ENCODE data around the gene USP13. TPM values are rescaled to one million over a fixed set of nuclear protein-coding genes. Genes with fewer than 3 reads are reported as not detected.

USP13 gene
- total and polyA plus RNA-seq, 12 donors: 13.7 to 181 (median 142) TPM

DNA sequence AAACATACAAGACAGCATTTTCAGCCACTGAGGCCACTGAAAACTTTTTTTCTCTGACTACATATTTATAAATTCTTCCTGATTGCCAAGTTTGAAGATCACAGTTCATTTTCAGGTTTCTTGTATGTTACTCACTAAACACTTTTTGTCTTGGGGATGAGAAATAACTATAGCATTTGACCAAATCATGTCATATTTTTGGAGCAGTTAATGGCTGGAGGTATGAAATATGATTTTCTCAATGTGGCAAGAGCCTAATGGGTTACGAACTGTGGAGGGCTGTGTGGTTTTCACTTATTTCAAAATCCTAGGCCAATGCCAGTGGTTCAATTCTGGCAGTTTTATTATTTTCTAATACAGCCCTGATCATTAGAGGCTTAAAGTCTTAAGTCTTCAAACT, 64.4 kb downstream of the USP13 start:
- no peak for ATAC-seq
- H3K27ac ChIP-seq: peak overlapping the region in 6 of 10 donors; percentile 1 to 89 (median 34)

GRCh38 chr3:179719048-179719734, 66.4 kb downstream of the USP13 start:
- peaks cover 0 to 16% (median 2%) of the 10 kb centered on the region in 9 donors for H3K4me1 ChIP-seq
- DNase-seq (no peak), ATAC-seq (no peak)
- 92 to 93% methylated on average over 10 of the region's 10 CpGs for WGBS, 2 donors
- H3K36me3 ChIP-seq: peaks cover 0 to 36% (median 4%) of the 10 kb centered on the region in 9 donors
- H3K27me3 ChIP-seq: no peaks in the 10 kb centered on the region
- TF ChIP-seq, protein P1, sequence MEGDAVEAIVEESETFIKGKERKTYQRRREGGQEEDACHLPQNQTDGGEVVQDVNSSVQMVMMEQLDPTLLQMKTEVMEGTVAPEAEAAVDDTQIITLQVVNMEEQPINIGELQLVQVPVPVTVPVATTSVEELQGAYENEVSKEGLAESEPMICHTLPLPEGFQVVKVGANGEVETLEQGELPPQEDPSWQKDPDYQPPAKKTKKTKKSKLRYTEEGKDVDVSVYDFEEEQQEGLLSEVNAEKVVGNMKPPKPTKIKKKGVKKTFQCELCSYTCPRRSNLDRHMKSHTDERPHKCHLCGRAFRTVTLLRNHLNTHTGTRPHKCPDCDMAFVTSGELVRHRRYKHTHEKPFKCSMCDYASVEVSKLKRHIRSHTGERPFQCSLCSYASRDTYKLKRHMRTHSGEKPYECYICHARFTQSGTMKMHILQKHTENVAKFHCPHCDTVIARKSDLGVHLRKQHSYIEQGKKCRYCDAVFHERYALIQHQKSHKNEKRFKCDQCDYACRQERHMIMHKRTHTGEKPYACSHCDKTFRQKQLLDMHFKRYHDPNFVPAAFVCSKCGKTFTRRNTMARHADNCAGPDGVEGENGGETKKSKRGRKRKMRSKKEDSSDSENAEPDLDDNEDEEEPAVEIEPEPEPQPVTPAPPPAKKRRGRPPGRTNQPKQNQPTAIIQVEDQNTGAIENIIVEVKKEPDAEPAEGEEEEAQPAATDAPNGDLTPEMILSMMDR (IDR thresholded peaks at IDR 0.05): no peak
- intact Hi-C loops (cut with DNase I): loop anchor here in 1 of 10 donors (10.0 kb wide), 1 partner anchor 64 kb away; the partner anchor contains the start of gene USP13
- H3K9me3 ChIP-seq: no peaks in the 10 kb centered on the region
- no peak overlapping the region for H3K4me3 ChIP-seq
- no peak overlapping the region for H3K27ac ChIP-seq

More for the DNA sequence above, 64.4 kb downstream of the USP13 start:
- H3K27me3 ChIP-seq: no peaks in the 10 kb centered on the region
- intact Hi-C loops (cut with DNase I): loop anchor here in 1 of 10 donors (10.0 kb wide), 1 partner anchor 62 kb away; the partner anchor contains the start of gene USP13
- no peak overlapping the region for H3K4me3 ChIP-seq
- peaks cover 0 to 21% (median 4%) of the 10 kb centered on the region in 9 donors for H3K36me3 ChIP-seq
- TF ChIP-seq, protein P1 (IDR thresholded peaks at IDR 0.05): no peak
- no peak for DNase-seq
- WGBS, 2 donors: 88 to 91% methylated on average over 1 of the region's 1 CpG
- H3K9me3 ChIP-seq: no peaks in the 10 kb centered on the region
- peaks cover 0 to 29% (median 9%) of the 10 kb centered on the region in 9 donors for H3K4me1 ChIP-seq

- DNase-seq (no peak), ATAC-seq (no peak)
- intact Hi-C loops (cut with DNase I): no loop called here
- Histone ChIP-seq H3K27me3 (no peaks in the 10 kb centered on the region), H3K9me3 (no peaks in the 10 kb centered on the region), H3K4me3 (no peak overlapping the region), H3K27ac (no peak overlapping the region), H3K4me1 (peaks cover 0 to 16% (median 0%) of the 10 kb centered on the region in 9 donors), H3K36me3 (peaks cover 0 to 36% (median 4%) of the 10 kb centered on the region in 9 donors)
- WGBS, 2 donors: 79 to 81% methylated on average over 8 of the region's 8 CpGs
- TF ChIP-seq, protein P1 (IDR thresholded peaks at IDR 0.05): no peak
Observed at GRCh38 chr3:179720196-179720595, 67.4 kb downstream of the USP13 start.

DNA sequence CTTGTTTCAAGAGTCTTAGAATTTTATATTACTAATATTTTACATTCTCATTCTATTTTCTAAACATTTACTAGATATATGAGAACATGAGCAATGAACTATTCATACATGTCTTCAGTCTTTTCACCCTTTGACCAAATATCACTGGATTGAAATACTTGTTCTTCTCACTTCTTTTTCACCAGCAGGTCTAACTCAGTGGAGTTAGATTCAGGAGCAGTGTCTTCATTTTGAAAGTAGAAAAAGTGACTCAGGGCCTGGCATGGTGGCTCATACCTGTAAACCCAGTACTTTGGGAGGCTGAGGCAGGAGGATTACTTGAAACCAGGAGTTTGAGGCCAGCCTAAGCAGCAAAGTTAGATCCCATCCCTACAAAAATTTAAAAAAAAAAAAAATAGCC, 70.8 kb downstream of the USP13 start:
- intact Hi-C loops (cut with DNase I): no loop called here
- H3K9me3 ChIP-seq: no peaks in the 10 kb centered on the region
- ATAC-seq (no peak), DNase-seq (no peak)
- H3K36me3 ChIP-seq: peaks cover 0 to 36% (median 4%) of the 10 kb centered on the region in 9 donors
- peaks cover 0 to 13% (median 5%) of the 10 kb centered on the region in 9 donors for H3K4me1 ChIP-seq
- no peaks in the 10 kb centered on the region for H3K27me3 ChIP-seq
- H3K27ac ChIP-seq: no peak overlapping the region
- no peak overlapping the region for H3K4me3 ChIP-seq
- TF ChIP-seq, protein P1 (IDR thresholded peaks at IDR 0.05): no peak
